ENCODE results near the gene PEX5L. TPM values are rescaled to one million over a fixed set of nuclear protein-coding genes. Genes with fewer than 3 reads are reported as not detected.

The PEX5L gene
- total and polyA plus RNA-seq, 2 experiments from 2014 or later, result 6.3 to 7.0 TPM

DNA sequence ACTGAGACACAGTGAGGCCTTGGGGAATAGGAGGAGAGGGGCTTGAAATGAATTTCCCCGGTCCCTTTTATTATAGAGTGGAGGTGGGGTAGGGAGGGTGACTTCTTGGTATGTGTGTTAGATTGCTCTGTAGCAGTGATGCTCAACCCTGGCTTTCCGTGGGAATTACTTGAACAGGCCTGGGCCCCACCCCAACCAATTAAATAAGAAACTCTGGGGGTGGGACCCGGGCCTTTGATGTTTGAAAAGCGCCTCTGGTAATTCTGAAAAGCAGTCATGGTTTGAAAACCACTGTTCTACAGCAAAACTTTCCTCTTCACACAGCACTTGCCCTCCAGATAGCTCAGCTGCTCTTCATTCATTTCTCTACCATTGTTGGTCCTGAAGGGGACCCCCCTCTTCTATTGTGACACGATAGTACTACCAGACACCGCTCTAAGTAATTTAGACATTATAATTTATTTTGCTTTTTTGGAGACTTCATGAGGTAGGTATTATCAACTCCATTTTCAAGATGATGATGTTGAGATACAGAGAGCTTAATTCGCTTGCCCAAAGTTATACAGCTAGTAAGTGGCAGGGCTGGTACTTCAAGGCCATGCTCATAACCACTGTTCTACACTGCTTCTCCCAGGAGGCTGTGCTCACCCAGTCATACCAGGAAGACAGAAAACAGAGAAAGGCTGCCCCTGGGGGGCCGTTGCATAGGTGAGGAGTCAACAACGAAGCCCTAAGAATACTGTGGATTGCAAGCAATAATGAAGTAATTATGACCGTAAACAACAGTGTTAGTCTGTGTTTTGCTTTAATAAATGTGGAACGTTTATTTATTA lies 176.2 kb downstream of the PEX5L start:
- no peaks in the 10 kb centered on the region for H3K4me1 Mint-ChIP-seq
- Histone ChIP-seq H3K27ac (ENCODE audit: low read depth) (no peak overlapping the region), H2AFZ (no peak overlapping the region), H3K4me1 (ENCODE audit: insufficient read depth) (no peaks in the 10 kb centered on the region), H3F3A (replicated peaks; ENCODE audit: low read depth) (no peaks in the 10 kb centered on the region), H3K27me3 (ENCODE audit: insufficient read depth) (no peaks in the 10 kb centered on the region), H3K4me3 (no peak overlapping the region), H3K4me2 (no peak overlapping the region), H3K9me2 (ENCODE audit: insufficient read depth) (no peaks in the 10 kb centered on the region), H3K36me3 (ENCODE audit: insufficient read depth) (no peaks in the 10 kb centered on the region), H3K79me2 (replicated peaks; ENCODE audit: insufficient read depth) (no peaks in the 10 kb centered on the region), H4K20me1 (replicated peaks; ENCODE audit: insufficient read depth) (no peaks in the 10 kb centered on the region)
- H3K27me3 Mint-ChIP-seq (ENCODE audit: insufficient read depth, low read depth, poor library complexity), result peaks cover 1% of the 10 kb centered on the region
- no peak overlapping the region for H3K27ac Mint-ChIP-seq
- peaks cover 3% of the 10 kb centered on the region; the same call in 1 of the 3 replicates for H3K36me3 Mint-ChIP-seq (ENCODE audit: low read depth)
- no peak for DNase-seq (ENCODE audit: low spot score)
- H3K9me3 Mint-ChIP-seq, result no peaks in the 10 kb centered on the region
- ATAC-seq, result no peak
- H3K4me3 Mint-ChIP-seq, result no peak overlapping the region
- TF ChIP-seq, protein P1, sequence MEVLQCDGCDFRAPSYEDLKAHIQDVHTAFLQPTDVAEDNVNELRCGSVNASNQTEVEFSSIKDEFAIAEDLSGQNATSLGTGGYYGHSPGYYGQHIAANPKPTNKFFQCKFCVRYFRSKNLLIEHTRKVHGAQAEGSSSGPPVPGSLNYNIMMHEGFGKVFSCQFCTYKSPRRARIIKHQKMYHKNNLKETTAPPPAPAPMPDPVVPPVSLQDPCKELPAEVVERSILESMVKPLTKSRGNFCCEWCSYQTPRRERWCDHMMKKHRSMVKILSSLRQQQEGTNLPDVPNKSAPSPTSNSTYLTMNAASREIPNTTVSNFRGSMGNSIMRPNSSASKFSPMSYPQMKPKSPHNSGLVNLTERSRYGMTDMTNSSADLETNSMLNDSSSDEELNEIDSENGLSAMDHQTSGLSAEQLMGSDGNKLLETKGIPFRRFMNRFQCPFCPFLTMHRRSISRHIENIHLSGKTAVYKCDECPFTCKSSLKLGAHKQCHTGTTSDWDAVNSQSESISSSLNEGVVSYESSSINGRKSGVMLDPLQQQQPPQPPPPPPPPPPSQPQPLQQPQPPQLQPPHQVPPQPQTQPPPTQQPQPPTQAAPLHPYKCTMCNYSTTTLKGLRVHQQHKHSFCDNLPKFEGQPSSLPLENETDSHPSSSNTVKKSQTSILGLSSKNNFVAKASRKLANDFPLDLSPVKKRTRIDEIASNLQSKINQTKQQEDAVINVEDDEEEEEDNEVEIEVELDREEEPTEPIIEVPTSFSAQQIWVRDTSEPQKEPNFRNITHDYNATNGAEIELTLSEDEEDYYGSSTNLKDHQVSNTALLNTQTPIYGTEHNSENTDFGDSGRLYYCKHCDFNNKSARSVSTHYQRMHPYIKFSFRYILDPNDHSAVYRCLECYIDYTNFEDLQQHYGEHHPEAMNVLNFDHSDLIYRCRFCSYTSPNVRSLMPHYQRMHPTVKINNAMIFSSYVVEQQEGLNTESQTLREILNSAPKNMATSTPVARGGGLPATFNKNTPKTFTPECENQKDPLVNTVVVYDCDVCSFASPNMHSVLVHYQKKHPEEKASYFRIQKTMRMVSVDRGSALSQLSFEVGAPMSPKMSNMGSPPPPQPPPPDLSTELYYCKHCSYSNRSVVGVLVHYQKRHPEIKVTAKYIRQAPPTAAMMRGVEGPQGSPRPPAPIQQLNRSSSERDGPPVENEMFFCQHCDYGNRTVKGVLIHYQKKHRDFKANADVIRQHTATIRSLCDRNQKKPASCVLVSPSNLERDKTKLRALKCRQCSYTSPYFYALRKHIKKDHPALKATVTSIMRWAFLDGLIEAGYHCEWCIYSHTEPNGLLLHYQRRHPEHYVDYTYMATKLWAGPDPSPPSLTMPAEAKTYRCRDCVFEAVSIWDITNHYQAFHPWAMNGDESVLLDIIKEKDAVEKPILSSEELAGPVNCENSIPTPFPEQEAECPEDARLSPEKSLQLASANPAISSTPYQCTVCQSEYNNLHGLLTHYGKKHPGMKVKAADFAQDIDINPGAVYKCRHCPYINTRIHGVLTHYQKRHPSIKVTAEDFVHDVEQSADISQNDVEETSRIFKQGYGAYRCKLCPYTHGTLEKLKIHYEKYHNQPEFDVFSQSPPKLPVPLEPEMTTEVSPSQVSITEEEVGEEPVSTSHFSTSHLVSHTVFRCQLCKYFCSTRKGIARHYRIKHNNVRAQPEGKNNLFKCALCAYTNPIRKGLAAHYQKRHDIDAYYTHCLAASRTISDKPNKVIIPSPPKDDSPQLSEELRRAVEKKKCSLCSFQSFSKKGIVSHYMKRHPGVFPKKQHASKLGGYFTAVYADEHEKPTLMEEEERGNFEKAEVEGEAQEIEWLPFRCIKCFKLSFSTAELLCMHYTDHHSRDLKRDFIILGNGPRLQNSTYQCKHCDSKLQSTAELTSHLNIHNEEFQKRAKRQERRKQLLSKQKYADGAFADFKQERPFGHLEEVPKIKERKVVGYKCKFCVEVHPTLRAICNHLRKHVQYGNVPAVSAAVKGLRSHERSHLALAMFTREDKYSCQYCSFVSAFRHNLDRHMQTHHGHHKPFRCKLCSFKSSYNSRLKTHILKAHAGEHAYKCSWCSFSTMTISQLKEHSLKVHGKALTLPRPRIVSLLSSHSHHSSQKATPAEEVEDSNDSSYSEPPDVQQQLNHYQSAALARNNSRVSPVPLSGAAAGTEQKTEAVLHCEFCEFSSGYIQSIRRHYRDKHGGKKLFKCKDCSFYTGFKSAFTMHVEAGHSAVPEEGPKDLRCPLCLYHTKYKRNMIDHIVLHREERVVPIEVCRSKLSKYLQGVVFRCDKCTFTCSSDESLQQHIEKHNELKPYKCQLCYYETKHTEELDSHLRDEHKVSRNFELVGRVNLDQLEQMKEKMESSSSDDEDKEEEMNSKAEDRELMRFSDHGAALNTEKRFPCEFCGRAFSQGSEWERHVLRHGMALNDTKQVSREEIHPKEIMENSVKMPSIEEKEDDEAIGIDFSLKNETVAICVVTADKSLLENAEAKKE (CRISPR knock-in tag; IDR thresholded peaks at IDR 0.05), result no peak
- TF ChIP-seq POLR2AphosphoS5 (IDR thresholded peaks at IDR 0.05; ENCODE audit: low read depth) (no peak), ZNF331 (CRISPR knock-in tag; IDR thresholded peaks at IDR 0.05; ENCODE audit: low read depth) (no peak), ZNF114 (CRISPR knock-in tag; IDR thresholded peaks at IDR 0.05) (no peak), EZH2 (IDR thresholded peaks at IDR 0.05; ENCODE audit: low read depth, unreplicated experiment) (no peak), EZH2phosphoT487 (IDR thresholded peaks at IDR 0.05; ENCODE audit: unreplicated experiment) (no peak), NANOG (IDR thresholded peaks at IDR 0.05; ENCODE audit: borderline replicate concordance) (no peak), STAT1 (IDR thresholded peaks at IDR 0.05; ENCODE audit: unreplicated experiment) (no peak), CREB1 (CRISPR knock-in tag; IDR thresholded peaks at IDR 0.05; ENCODE audit: low read depth) (no peak), JUNB (IDR thresholded peaks at IDR 0.05; ENCODE audit: unreplicated experiment) (no peak)
- TF ChIP-seq, protein P2, sequence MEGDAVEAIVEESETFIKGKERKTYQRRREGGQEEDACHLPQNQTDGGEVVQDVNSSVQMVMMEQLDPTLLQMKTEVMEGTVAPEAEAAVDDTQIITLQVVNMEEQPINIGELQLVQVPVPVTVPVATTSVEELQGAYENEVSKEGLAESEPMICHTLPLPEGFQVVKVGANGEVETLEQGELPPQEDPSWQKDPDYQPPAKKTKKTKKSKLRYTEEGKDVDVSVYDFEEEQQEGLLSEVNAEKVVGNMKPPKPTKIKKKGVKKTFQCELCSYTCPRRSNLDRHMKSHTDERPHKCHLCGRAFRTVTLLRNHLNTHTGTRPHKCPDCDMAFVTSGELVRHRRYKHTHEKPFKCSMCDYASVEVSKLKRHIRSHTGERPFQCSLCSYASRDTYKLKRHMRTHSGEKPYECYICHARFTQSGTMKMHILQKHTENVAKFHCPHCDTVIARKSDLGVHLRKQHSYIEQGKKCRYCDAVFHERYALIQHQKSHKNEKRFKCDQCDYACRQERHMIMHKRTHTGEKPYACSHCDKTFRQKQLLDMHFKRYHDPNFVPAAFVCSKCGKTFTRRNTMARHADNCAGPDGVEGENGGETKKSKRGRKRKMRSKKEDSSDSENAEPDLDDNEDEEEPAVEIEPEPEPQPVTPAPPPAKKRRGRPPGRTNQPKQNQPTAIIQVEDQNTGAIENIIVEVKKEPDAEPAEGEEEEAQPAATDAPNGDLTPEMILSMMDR (conservative IDR thresholded peaks at IDR 0.05; ENCODE audit: low read depth in 2 of 2), result no peak
- TF ChIP-seq, protein P3, sequence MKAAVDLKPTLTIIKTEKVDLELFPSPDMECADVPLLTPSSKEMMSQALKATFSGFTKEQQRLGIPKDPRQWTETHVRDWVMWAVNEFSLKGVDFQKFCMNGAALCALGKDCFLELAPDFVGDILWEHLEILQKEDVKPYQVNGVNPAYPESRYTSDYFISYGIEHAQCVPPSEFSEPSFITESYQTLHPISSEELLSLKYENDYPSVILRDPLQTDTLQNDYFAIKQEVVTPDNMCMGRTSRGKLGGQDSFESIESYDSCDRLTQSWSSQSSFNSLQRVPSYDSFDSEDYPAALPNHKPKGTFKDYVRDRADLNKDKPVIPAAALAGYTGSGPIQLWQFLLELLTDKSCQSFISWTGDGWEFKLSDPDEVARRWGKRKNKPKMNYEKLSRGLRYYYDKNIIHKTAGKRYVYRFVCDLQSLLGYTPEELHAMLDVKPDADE (IDR thresholded peaks at IDR 0.05), result no peak
- TF ChIP-seq, protein P4, sequence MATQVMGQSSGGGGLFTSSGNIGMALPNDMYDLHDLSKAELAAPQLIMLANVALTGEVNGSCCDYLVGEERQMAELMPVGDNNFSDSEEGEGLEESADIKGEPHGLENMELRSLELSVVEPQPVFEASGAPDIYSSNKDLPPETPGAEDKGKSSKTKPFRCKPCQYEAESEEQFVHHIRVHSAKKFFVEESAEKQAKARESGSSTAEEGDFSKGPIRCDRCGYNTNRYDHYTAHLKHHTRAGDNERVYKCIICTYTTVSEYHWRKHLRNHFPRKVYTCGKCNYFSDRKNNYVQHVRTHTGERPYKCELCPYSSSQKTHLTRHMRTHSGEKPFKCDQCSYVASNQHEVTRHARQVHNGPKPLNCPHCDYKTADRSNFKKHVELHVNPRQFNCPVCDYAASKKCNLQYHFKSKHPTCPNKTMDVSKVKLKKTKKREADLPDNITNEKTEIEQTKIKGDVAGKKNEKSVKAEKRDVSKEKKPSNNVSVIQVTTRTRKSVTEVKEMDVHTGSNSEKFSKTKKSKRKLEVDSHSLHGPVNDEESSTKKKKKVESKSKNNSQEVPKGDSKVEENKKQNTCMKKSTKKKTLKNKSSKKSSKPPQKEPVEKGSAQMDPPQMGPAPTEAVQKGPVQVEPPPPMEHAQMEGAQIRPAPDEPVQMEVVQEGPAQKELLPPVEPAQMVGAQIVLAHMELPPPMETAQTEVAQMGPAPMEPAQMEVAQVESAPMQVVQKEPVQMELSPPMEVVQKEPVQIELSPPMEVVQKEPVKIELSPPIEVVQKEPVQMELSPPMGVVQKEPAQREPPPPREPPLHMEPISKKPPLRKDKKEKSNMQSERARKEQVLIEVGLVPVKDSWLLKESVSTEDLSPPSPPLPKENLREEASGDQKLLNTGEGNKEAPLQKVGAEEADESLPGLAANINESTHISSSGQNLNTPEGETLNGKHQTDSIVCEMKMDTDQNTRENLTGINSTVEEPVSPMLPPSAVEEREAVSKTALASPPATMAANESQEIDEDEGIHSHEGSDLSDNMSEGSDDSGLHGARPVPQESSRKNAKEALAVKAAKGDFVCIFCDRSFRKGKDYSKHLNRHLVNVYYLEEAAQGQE (IDR thresholded peaks at IDR 0.05; ENCODE audit: unreplicated experiment), result no peak
